MM.1S (cell line): ENCODE measurements around the gene KDM4C.

Source experiments
- EZH2 ChIP-seq: fragments of 300-600 bp; sonication (generic); optimal IDR thresholded peaks from 2 replicates; pipeline ENCODE3; 2017; ENCODE audit warnings: low read depth, mild to moderate bottlenecking, antibody characterized with exemption, low read length, mixed read lengths
- TF ChIP-seq, protein P1 (sequence below): fragments of 300-600 bp; sonication (generic); IDR thresholded peaks from 2 replicates; pipeline ENCODE4 v1.5.1; 2016; ENCODE audit warnings: antibody characterized with exemption, low read length, mixed read lengths

DNA sequence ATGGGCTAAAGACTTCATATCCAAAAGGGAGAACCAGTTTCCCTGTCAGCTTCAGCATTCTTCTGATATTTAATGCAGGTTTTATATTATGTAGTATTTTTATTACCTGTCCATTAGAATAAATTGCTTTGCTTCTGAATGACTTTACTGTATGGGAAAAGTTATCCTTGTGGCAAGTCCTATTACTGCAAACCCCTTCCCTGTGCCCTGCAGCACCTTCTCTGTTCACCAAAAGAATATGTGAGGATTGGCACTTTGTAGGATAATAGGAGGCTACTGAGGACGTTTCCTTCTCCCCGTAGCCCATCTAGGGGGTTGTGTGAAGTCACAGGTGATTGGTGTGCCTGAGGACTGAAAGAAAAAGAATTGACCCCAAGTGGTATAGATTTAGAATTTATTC is 296.1 kb downstream of the KDM4C start:
- TF ChIP-seq, protein P1, sequence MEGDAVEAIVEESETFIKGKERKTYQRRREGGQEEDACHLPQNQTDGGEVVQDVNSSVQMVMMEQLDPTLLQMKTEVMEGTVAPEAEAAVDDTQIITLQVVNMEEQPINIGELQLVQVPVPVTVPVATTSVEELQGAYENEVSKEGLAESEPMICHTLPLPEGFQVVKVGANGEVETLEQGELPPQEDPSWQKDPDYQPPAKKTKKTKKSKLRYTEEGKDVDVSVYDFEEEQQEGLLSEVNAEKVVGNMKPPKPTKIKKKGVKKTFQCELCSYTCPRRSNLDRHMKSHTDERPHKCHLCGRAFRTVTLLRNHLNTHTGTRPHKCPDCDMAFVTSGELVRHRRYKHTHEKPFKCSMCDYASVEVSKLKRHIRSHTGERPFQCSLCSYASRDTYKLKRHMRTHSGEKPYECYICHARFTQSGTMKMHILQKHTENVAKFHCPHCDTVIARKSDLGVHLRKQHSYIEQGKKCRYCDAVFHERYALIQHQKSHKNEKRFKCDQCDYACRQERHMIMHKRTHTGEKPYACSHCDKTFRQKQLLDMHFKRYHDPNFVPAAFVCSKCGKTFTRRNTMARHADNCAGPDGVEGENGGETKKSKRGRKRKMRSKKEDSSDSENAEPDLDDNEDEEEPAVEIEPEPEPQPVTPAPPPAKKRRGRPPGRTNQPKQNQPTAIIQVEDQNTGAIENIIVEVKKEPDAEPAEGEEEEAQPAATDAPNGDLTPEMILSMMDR = no peak
- no peak for TF ChIP-seq EZH2
